GM19324 (cell line): ENCODE measurements around the gene WASF2.
"Not testable (repeated sequence)": the region's sequence is repeated elsewhere in the genome, so short reads cannot be mapped to it uniquely, and the experiment has no call there.

Experiments used
- ATAC-seq: cut with Tn5 transposase; IDR thresholded peaks from one replicate; pipeline ENCODE4 v1.9.1; 2021; ENCODE audit warnings: mild to moderate bottlenecking, moderate library complexity; ENCODE audit not compliant: unreplicated experiment, low FRiP score

WASF2 gene

DNA sequence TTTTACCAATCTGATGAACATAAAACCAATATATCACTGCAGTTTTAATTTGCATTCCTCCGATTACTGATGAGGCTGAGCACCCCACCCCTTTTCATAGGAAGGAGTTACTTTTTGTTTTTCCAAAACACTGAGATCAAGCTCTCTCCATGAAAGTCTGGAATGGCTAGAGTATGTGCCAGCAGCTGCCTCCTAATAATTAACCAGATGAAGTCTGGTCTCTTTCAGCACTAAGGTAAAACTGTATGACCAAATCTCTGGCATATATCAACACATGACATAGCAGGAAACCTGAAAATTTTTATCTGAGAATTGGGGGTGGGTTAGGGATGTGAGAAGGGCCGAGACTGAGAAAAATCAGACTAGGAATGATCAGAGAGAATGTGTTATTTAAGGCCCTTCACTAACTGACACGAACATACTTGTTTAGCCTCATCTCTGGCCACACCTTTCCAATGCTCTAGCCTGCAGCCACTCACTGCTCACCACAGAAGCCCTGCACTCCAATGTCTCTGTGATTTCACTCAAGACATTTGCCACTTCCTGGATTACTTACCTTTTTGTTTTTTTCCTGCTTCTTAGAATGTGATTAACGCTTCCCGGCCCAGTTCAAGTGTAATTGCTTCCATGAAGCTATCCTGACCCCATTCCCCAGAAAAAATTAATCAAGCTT, 34.7 kb downstream of the WASF2 start:
- no peak for ATAC-seq

DNA sequence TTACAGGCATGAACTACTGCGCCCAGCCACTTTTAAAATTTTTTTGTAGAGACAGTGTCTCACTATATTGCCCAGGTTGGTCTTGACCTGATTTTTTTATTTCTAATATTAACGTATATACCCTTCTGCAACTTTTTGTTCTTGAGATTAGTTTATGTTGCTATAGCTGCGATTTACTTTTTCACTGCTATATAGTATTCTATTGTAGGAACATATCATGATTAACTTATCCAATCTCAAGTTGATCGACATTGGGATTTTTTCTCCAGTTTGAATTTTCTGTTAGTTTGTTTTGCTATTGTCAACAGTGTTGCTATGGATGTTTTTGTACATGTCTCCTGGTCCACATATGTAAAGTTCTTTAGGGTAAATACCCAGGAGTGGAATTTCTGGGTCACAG, 35.4 kb downstream of the WASF2 start:
- ATAC-seq: no peak

DNA sequence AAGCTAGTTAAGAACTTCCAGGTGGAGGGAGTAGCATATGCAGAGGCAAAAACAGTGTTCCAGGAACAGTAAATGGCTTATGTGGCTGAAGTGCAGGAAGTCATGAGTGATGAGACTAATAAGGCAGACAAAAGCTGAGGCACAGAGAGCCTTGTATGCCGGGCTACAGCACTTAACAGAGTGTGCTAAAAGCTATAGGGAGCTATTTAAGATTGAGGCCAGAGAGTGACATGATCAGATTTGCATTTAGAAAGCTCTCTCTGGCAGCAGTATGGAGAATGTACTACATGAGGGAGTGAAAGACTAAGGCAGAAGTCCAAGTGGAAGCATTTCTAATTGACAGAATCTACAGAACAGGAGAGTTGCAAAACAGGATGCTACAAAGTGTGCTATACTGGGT, 38.6 kb downstream of the WASF2 start:
- ATAC-seq: no peak

DNA sequence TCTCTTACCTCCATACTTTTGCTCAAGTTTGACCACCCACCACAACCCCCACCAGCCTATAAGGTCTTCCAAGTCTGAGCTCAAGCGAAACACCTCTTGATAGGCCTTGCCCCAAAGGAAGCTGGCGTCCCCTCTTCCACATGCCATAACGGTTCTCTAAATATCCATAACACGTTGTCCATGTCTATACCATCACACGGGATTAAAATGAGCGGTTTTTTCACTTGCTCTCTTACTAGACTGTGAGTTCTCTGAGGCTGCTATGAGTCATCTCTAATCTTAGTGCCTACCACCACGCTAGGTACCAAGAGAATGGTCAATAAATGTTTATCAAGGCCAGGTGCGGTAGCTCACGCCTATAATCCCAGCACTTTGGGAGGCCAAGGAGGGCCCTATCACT, 41.0 kb downstream of the WASF2 start:
- no peak for ATAC-seq

DNA sequence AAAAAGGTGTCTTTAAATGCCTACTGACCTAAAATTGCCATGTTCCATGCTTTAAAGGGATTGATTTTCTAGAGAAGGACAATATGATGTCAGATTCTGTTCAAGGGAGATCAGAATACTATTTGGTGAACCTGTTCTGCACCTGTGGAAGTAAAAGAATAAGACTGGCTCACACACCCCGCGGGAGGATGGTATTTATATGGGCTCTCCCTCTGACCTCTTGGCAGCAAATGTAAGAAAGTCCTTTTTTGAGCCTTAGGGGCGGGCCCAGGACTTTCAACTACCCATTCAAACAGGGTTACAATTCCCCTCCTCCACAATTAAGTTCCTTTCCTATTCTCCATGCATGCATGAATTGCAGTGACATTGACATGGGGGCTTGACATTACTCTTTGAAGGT, 42.1 kb downstream of the WASF2 start:
- ATAC-seq: no peak

DNA sequence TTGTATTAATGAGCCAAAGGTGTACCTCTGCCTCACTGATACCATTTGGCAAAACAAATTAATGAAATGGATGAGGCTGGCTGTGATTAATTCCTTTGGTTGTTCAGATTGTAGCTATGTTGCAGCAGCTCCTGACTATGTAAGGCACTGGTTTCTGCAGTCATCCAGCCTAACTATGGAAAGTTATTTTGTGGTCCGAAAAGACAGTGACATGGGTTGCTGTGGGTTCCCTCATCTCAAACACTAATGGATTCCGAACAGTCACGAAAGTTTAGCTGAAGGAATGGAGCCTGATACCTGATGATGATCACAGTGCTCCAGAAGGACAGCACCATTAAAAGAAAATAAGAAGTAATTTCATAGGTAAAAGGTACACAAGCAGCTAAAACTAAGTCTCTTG, 42.6 kb downstream of the WASF2 start:
- no peak for ATAC-seq

DNA sequence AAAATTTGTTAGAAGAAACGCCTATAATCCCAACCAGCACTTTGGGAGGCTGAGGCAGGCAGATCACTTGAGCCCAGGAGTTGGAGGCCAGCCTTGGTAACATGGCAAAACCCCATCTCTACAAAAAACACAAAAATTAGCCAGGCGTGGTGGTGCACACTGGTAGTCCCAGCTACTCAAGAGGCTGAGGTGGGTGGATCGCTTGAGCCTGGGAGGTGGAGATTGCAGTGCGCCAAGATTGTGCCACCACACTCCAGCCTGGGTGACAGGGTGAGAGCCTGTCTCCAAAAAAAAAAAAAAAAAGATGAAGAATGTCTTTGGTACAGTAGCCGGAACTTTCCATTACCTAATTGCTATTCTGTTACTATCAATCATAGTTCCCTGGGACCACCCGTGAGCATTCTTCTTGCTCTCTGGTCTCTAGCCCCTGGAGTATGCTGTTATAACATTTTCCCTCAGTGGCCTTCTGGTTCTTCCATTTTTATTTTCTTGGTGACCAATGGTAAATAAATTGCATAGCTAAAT, 43.4 kb downstream of the WASF2 start:
- ATAC-seq: no peak

DNA sequence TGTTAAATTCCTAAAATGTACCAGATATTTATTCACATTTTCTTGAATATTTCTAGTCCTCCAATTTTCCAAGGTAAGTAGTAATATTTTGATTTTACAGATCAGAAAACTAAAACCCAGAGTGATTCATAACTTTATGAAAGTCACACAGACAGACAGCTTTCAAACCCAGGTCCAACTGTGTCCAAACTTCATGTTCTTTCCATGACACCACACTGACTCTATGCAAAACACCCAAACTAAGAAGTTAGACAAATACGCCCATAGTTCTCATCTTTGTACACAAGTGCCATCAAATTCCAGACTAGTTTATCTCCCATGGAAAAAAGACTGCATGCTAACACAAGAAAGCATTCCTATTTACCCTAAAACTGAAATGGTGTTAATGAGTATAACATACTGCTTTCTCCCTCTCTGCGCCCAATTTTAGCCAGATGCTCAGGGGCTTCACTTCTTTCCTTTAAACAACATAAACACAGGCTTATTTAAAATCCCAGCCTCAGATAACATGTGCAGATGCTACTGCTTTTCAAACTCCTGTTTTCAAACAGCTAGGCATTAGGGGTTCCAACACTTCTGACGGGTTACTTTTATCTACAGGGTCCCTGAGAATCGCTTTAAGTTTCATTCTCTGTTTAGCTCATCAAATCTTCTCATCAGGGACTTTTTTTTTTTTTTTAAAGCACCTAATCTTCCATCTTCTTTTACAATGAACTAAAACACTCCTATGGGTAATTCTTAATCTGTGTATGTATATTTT, 44.6 kb downstream of the WASF2 start:
- ATAC-seq: peak; percentile 51

DNA sequence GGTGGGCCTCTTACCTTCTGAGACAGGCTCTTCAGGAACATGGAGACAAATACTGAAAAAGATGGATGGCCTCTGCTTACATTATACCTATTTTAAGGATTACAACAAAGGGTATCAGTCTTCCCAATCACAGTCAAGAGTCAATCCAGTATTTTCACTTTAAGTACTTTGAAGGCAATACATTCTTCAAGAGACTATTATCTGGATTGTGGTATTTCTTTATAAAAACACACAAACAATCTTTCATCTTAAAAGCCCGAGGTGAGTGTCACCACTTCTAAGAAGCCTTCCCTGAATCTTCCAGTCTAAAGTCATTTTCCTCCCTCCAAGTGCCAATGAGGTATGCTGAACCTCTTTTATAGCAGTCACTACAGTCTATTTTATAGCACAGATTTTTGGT, 45.3 kb downstream of the WASF2 start:
- ATAC-seq: no peak

DNA sequence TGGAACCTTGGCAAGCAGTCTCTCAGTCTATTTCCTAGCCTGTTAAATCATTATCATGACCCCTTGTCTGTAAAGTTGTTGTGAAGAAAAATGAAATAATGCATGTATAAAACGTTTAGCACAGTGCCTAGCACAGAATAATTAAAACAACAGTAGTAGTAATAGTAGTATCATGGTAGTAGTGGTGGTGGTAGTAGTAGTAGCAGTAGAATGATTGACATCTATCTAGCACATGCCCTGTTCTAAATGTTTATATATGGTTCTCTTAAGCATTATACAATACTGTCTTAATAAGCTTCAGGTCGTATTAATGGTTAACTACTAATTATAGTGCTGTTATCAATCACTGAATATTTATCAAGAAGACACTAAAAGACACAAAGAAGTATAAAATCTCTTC, 50.8 kb downstream of the WASF2 start:
- no peak for ATAC-seq

DNA sequence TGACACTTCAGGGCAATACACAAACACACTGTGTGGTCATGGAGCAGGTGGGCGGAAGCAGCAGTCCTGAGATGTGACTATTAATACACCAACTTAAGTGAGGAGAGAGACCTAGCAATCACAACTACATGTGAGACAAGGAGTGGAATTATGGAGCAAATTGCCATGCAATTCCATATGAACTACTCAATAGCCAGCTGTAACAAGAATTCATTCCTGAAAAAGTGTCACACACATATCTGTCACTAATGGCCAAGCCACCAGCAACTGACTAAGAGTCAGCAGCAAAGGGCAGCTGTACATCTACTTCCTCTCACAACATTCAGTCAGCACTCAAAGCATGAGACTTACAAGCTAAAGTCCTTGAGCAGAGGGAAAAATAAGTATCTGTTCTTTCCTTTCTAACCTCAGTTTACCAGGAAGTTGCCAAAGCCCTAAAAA, 51.3 kb downstream of the WASF2 start:
- ATAC-seq: no peak

DNA sequence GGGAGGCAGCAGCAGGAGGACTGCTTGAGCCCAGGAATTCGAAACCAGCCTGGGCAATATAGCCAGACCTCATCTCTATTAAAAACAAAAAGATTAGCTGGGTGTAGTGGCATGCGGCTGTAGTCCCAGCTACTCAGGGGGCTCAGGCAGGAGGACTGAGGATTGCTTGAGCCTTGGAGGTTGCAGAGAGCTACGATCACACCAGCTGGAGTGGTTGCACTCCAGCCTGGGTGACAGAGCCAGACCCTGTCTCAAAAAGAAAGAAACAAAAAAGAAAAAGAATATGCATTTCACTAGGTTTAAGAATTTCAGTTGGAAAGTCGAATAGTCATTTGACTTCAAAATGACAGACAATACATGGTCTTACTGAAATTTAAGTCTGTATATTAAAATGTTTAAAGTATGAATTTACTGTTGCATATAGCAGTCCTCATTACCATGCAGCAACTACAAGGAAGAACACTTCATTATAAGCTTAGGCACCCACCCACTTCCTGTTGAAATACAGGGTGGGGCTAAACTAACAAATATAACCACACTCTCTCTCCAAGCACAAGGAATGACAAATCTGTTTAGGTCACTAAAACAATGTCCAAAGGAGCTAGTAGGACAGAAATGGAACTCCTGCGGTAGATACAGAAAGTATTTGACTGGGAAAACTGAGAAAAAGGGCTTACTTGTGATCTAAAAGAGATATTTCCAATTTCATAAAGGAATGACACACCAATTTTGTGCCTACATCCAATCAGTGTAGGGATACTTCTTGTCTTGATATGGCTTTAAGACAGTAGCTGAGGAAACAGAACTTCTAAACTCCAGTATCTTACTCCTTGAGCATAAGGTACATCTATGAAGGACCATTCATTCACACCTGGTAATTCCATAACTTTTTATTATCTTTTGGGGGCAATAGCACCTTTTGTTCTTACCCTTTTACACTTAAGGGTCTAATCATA, 53.5 kb downstream of the WASF2 start:
- ATAC-seq: no peak

DNA sequence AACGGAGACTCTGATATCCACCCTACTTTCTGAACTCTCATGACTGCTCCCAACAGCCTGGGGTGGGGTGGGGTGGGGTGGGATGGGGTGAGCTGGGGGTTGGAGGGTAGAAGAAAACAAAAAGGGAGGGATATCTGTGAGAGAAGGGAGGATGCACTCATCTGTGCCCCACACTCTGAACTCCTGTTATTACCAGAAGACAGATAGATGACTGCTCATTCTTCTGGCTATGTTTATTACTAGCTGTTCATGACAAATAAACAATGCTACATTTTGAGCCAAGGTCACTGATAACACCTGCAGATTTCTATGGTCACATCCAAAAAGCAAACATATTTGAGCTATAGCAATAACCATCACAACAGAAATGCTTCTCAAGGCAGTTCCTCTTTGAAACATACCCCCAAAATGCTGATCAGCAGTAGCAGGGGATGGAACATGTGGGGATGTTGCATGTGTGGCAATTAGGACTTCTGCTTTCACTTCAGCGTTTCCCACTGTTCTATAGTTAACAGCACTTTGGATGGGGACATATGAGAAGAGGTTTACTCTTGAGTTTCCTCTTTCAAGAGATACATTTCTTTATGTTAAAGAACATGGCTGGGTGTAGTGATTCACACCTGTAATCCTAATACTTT, 54.3 kb downstream of the WASF2 start:
- no peak for ATAC-seq

DNA sequence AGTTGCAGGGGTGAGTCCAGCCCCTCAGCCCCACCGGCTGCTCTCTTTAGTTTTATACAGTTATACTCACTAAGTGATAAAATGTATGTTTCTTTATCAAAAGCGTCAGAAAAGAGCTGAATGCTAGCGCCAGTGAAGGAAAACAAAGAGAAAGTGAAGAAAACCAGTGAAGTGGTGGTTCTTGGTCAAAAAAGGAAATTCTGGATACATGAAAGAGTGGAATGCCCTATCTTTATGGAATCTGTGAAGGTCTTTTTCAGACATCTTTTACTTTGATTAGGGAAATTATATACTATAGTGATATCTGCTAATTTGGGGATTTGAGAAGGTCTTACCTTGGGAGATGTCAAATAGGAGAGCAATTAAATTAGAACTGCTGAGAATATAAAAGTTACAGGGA, 56.3 kb downstream of the WASF2 start:
- ATAC-seq: no peak

DNA sequence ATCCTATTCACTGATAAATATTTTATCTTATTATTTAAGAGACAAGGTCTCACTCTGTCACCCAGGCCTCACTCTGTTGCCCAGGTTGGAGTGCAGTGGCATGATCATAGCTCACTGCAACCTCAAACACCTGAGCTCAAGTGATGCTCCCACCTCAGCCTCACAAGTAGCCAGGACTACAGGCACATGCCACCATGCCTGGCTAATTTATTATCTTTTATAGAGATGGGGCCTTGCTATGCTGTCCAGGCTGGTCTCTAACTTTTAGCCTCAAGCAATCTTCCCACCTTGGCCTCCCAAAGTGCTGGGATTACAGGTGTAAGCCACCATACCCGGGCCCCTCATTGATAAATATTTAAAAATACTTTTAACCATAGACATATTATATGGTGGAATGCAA, 57.2 kb downstream of the WASF2 start:
- not testable (repeated sequence) for ATAC-seq

DNA sequence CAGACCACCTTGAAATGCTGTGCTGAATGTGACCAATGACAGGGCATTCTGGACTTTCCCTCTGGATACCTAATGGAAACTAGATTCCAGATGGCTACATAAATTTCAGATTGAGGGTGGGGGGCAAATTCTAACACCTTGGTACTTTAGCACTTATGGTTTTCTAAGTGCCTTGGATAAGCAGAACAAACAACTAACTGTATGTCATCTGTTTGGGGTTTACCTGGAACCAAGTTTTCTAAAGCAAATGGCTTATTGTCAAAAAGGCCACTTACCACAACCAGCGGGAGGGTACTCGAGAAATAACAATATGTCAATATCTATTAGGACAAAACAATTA, 58.4 kb downstream of the WASF2 start:
- ATAC-seq: no peak

DNA sequence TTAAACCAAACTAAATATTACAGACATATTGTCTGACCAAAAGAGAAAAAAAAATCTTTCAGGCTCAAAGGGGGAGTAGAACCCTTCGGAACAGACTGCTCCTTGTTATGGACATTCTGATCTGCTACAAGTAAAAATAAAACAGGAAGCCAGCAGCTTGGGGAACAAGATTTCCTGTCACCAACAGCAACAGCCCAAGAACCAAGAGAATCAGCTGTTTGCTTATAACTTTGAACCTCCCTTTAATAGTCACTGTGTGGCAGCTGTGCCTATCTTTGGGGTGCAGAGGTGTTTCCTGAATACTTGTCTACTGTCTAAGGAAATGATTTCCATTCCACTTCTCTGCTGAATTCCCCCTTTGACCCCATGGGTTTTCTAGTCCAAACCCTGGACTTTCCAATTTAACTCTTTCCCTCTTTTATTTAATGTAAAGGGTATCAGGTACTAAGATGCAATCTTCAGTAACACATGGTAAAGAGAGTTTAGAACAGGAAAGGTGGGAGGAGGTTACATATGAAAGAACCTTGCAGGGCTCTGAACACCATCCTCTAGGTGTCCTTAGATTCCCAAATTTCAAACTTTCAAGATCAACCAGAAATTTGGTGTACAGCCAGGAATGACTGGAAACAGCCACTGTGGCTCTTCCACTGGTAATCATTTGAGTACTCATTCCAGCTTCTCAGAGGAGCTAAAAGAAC, 58.9 kb downstream of the WASF2 start:
- ATAC-seq: no peak

DNA sequence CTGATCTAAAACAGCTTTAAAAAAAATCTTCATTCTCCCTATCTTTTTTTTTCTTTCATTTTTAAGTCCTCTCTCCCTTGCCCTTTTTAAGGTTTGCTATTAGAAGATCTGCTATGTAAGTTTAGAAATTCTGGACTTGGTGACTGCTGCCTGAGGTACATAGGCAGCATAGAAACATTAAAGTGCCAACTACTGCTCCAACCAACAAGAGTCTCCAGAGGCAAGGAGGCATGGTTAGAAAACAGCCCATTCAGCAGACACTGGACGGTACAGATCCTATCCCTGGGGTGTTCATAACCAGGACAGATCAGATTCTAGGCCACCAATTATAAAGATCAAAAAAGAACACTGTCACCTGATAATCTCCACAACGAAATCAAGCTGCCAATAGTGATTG, 60.9 kb downstream of the WASF2 start:
- no peak for ATAC-seq

DNA sequence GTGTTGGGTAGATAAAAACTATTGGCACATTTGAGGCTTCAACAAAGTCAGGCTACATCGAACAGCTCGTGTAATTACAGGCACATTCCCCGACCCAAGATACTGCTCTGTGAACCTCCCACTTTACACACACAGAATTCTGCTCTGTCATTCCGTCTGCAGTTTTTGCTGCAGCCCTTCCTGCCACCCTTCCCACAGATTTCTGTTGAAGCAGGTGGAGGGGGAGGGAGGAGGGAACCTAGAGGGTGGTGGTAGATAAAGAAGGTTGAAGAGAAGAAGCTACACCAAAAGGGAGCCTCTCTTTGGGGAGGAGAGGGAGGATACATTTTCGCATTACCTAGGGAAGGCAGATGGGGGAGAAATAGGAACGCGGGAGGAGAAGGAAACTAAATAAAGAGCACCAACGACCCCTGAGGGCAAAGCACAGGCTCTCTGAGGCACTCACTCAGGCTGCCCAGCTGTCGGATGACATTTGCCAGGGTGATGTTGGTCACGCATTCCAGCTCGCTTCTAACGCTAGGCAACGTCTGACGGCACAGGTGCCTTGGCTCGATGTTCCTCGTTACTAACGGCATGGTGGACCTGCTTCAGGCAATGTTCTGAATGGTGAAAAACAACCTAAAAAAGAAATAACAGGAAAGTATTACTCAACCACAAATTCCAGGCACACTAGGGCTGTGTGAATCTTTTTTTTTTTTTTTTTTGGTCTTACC, 61.5 kb downstream of the WASF2 start:
- ATAC-seq: no peak
